ENCODE results near the gene TRAF7. TPM values are rescaled to one million over a fixed set of nuclear protein-coding genes. Genes with fewer than 3 reads are reported as not detected.

The TRAF7 gene
- total and polyA plus RNA-seq, 2 of the 13 experiments (the other 11 are each of a cell fraction or from before 2014, with no cell fraction given): 47.9 to 65.6 TPM

- TF ChIP-seq ZBTB43 (CRISPR knock-in tag; conservative IDR thresholded peaks at IDR 0.05): no peak
- TF ChIP-seq PCBP2 (optimal IDR thresholded peaks at IDR 0.05; ENCODE audit: low read depth, low read length, poor library complexity, severe bottlenecking): no peak
- no peak for TF ChIP-seq RNF219 (CRISPR knock-in tag; IDR thresholded peaks at IDR 0.05)
- TF ChIP-seq ZFP90 (CRISPR knock-in tag; IDR thresholded peaks at IDR 0.05; ENCODE audit: borderline replicate concordance): no peak
Measured at GRCh38 chr16:2183671-2184070, 28.1 kb downstream of the TRAF7 start (continued).

GRCh38 chr16:2184346-2184745 lies 28.8 kb downstream of the TRAF7 start:
- FAIRE-seq (no peak), DNase-seq (ENCODE audit: low spot score) (no peak), ATAC-seq (no peak)
- Histone ChIP-seq H3K4me2 (ENCODE audit: low read depth, low read length) (no peak overlapping the region), H3K9ac (ENCODE audit: insufficient read depth, low read depth, low read length) (no peak overlapping the region), H3K9me3 (ENCODE audit: low read length) (no peaks in the 10 kb centered on the region), H3K36me3 (replicated peaks in 1 of 2; ENCODE audit: control insufficient read depth in 1 of 2, insufficient read depth in 2 of 2, low read length in 2 of 2) (no peaks in the 10 kb centered on the region), H3K27ac (ENCODE audit: extremely low read length, insufficient read depth, low read length) (no peak overlapping the region), H3K4me3 (replicated peaks in 1 of 3; ENCODE audit: insufficient read depth in 1 of 3, low read depth in 2 of 3, low read length in 3 of 3) (no peak overlapping the region), H3K4me1 (ENCODE audit: insufficient read depth, low read length) (peaks cover 18% of the 10 kb centered on the region), H2AFZ (ENCODE audit: low read length) (no peak overlapping the region), H4K20me1 (ENCODE audit: insufficient read depth, low read length) (no peaks in the 10 kb centered on the region), H3K79me2 (ENCODE audit: insufficient read depth, low read length) (no peaks in the 10 kb centered on the region), H3K27me3 (ENCODE audit: control insufficient read depth in 1 of 2, insufficient read depth in 2 of 2, low read length in 2 of 2) (no peaks in the 10 kb centered on the region)
- intact Hi-C loops (cut with micrococcal nuclease; ENCODE audit: unreplicated experiment) (no loop called here), in situ Hi-C loops (cut with HindIII; ENCODE audit: extremely low pct_ligation_motif_present, low pct_unique_long_range_greater_than_20kb) (no loop called here)
- 87% methylated on average over 17 of the region's 19 CpGs for WGBS (ENCODE audit: low lambda C conversion rate)
- CTCF ChIA-PET (ENCODE audit: low intra/inter-chr PET ratio, low total read pairs): no interaction called here
- POLR2A ChIA-PET: interaction anchor here (1.2 kb wide), 1 partner anchor 29 kb away, joined by 4 read pairs; the partner anchor contains the start of gene TRAF7
- BruUV-seq (replicated peaks): no TSS peak
- TF ChIP-seq ZNF263 (CRISPR knock-in tag; IDR thresholded peaks at IDR 0.05): no peak
- TF ChIP-seq ZNF407 (CRISPR knock-in tag; IDR thresholded peaks at IDR 0.05; ENCODE audit: not compliant biosample characterization): no peak
- TF ChIP-seq ARNT (IDR thresholded peaks at IDR 0.05): no peak
- no peak for TF ChIP-seq CSRNP1 (CRISPR knock-in tag; IDR thresholded peaks at IDR 0.05)
- no peak for TF ChIP-seq ZNF782 (CRISPR knock-in tag; IDR thresholded peaks at IDR 0.05; ENCODE audit: borderline replicate concordance)
- no peak for TF ChIP-seq GATAD2A (CRISPR knock-in tag; IDR thresholded peaks at IDR 0.05)
